H1 (cell line): ENCODE results near the gene IL12B. TPM values are rescaled to one million over a fixed set of nuclear protein-coding genes. Genes with fewer than 3 reads are reported as not detected.
"Not testable (repeated sequence)": the region's sequence is repeated elsewhere in the genome, so short reads cannot be mapped to it uniquely, and the experiment has no call there.

Experiments used
- CTCF ChIA-PET: fragments of 300-600 bp; sonication (Branson Sonifier 250); formaldehyde crosslinking; loops from one replicate; lab custom pipeline; 2021; ENCODE audit not compliant: partially characterized antibody; lab: Charles Lee
- POLR2A ChIA-PET: fragments of 300-600 bp; sonication (Branson Sonifier 250); formaldehyde crosslinking; loops from one replicate; lab custom pipeline; 2021; ENCODE audit warnings: inconsistent platforms; ENCODE audit not compliant: partially characterized antibody; lab: Charles Lee
- DNase-seq, 2 experiments: peaks; one replicate each; pipeline versions ENCODE4 v3.0.0 to v3.0.0-alpha.2; 2010 to 2022; ENCODE audit warnings: low spot score in 2 of 2, low read depth in 1 of 2, mixed read lengths in 1 of 2
- FAIRE-seq: peaks from 2 replicates; lab custom pipeline; 2011; peaks lifted over from hg19 to GRCh38; lab: Jason Lieb, UNC
- H2AFZ ChIP-seq: 2 replicates; pipeline ENCODE4 v1.8.1; 2012; ENCODE audit warnings: low read length, inconsistent platforms
- H2AK5ac ChIP-seq: 2 replicates; pipeline ENCODE4 v1.6.1; 2013; ENCODE audit warnings: low read depth, low read length
- H2BK120ac ChIP-seq: replicated peaks from 2 replicates; pipeline ENCODE3; 2013; ENCODE audit warnings: low read depth, low read length, inconsistent platforms
- H2BK12ac ChIP-seq: 2 replicates; pipeline ENCODE4 v1.6.1; 2013; ENCODE audit warnings: low read depth, low read length
- H2BK15ac ChIP-seq: 2 replicates; pipeline ENCODE4 v1.6.1; 2013; ENCODE audit warnings: low read length
- H2BK20ac ChIP-seq: 2 replicates; pipeline ENCODE4 v1.6.1; 2013; ENCODE audit warnings: low read length
- H2BK5ac ChIP-seq: 2 replicates; pipeline ENCODE4 v1.6.1; 2013; ENCODE audit warnings: low read depth, low read length
- H3K14ac ChIP-seq: 2 replicates; pipeline ENCODE4 v1.6.1; 2013; ENCODE audit warnings: inconsistent platforms; ENCODE audit not compliant: insufficient read length
- H3K18ac ChIP-seq: 2 replicates; pipeline ENCODE4 v1.6.1; 2013; ENCODE audit warnings: low read length; ENCODE audit errors: extremely low read depth
- H3K23ac ChIP-seq: 2 replicates; pipeline ENCODE4 v1.6.1; 2013; ENCODE audit warnings: inconsistent platforms; ENCODE audit not compliant: insufficient read length
- H3K23me2 ChIP-seq: 2 replicates; pipeline ENCODE4 v1.6.1; 2013; ENCODE audit warnings: low read depth, low read length
- H3K27ac ChIP-seq: 2 replicates; pipeline ENCODE4 v1.6.1; 2011; ENCODE audit warnings: low read depth, low read length, inconsistent platforms
- H3K27me3 ChIP-seq, 4 experiments: replicated peaks in 1 of 4; 1 replicate in 1 of 4; 2 replicates in 3 of 4; pipeline versions ENCODE4 v1.6.1 to v1.8.1; 2011 to 2013; ENCODE audit warnings: low read length in 3 of 4, mild to moderate bottlenecking in 3 of 4, inconsistent platforms in 2 of 4, mixed read lengths in 2 of 4, moderate library complexity in 1 of 4; ENCODE audit not compliant: control insufficient read depth in 3 of 4, insufficient read depth in 3 of 4; ENCODE audit errors: extremely low read depth in 1 of 4
- H3K36me3 ChIP-seq, 4 experiments: 2 replicates each; pipeline versions ENCODE4 v1.6.1 to v1.8.1; 2011 to 2013; ENCODE audit warnings: mild to moderate bottlenecking in 4 of 4, low read length in 3 of 4, moderate library complexity in 2 of 4, control low read depth in 1 of 4, inconsistent platforms in 1 of 4; ENCODE audit not compliant: insufficient read depth in 4 of 4, control insufficient read depth in 2 of 4
- H3K4ac ChIP-seq: replicated peaks from 2 replicates; pipeline ENCODE3; 2013; ENCODE audit warnings: low read length, low read depth, mixed read lengths, inconsistent platforms; ENCODE audit not compliant: insufficient read length
- H3K4me1 ChIP-seq, 4 experiments: replicated peaks in 1 of 4; 1 replicate in 1 of 4; 2 replicates in 3 of 4; pipeline versions ENCODE4 v1.6.1 to v1.8.1; 2011 to 2013; ENCODE audit warnings: low read length in 3 of 4, inconsistent platforms in 2 of 4, mixed read lengths in 1 of 4; ENCODE audit not compliant: insufficient read depth in 4 of 4, control insufficient read depth in 3 of 4
- H3K4me2 ChIP-seq, 2 experiments: 2 replicates each; pipeline versions ENCODE4 v1.6.1 to v1.8.1; 2011 to 2013; ENCODE audit warnings: low read depth in 2 of 2, low read length in 2 of 2, control low read depth in 1 of 2, inconsistent platforms in 1 of 2, mild to moderate bottlenecking in 1 of 2; ENCODE audit not compliant: insufficient read depth in 1 of 2
- H3K4me3 ChIP-seq, 4 experiments: fragments of 200-600, 300-600 bp in 1 of 4; sonication (generic), shearing (Covaris generic), sonication (Bioruptor Twin) in 1 of 4; 2 replicates each; pipeline versions ENCODE4 v1.5.1 to v1.8.1; 2011 to 2016; ENCODE audit warnings: low read length in 4 of 4, low read depth in 3 of 4, control low read depth in 2 of 4, inconsistent platforms in 2 of 4, mild to moderate bottlenecking in 2 of 4, mixed read lengths in 1 of 4, moderate library complexity in 1 of 4; ENCODE audit not compliant: insufficient read depth in 2 of 4; ENCODE audit errors: extremely low read depth in 1 of 4
- H3K56ac ChIP-seq: replicated peaks from 2 replicates; pipeline ENCODE3; 2013; ENCODE audit warnings: low read depth, mild to moderate bottlenecking, mixed read lengths, low read length, inconsistent platforms; ENCODE audit not compliant: insufficient read length
- H3K79me1 ChIP-seq: 2 replicates; pipeline ENCODE4 v1.6.1; 2013; ENCODE audit warnings: low read depth, low read length, control low read depth
- H3K79me2 ChIP-seq, 2 experiments: 2 replicates each; pipeline versions ENCODE4 v1.6.1 to v1.8.1; 2012 to 2013; ENCODE audit warnings: low read length in 2 of 2, mild to moderate bottlenecking in 2 of 2, inconsistent platforms in 1 of 2; ENCODE audit not compliant: insufficient read depth in 2 of 2, control insufficient read depth in 1 of 2
- H3K9ac ChIP-seq, 4 experiments: replicated peaks in 1 of 4; 1 replicate in 1 of 4; 2 replicates in 3 of 4; pipeline versions ENCODE4 v1.6.1 to v1.8.1; 2011 to 2013; ENCODE audit warnings: low read depth in 3 of 4, low read length in 3 of 4, control low read depth in 2 of 4, mild to moderate bottlenecking in 2 of 4, moderate library complexity in 2 of 4, inconsistent platforms in 1 of 4; ENCODE audit errors: extremely low read depth in 1 of 4
- H3K9me3 ChIP-seq, 2 experiments: 2 replicates each; pipeline versions ENCODE4 v1.6.1 to v1.8.1; 2012 to 2013; ENCODE audit warnings: mild to moderate bottlenecking in 2 of 2, moderate library complexity in 2 of 2, control low read depth in 1 of 2, inconsistent platforms in 1 of 2, low read depth in 1 of 2, low read length in 1 of 2, mixed read lengths in 1 of 2; ENCODE audit not compliant: insufficient read depth in 2 of 2
- H4K20me1 ChIP-seq, 2 experiments: replicated peaks in 1 of 2; 2 replicates each; pipeline versions ENCODE3 to v1.8.1; 2011 to 2013; ENCODE audit warnings: inconsistent platforms in 2 of 2, low read length in 2 of 2, mild to moderate bottlenecking in 1 of 2; ENCODE audit not compliant: insufficient read depth in 2 of 2, control insufficient read depth in 1 of 2
- H4K5ac ChIP-seq: 2 replicates; pipeline ENCODE4 v1.6.1; 2013; ENCODE audit warnings: low read length, low read depth, mixed read lengths, inconsistent platforms; ENCODE audit not compliant: insufficient read length
- H4K8ac ChIP-seq: 2 replicates; pipeline ENCODE4 v1.8.0; 2013; ENCODE audit warnings: mild to moderate bottlenecking, moderate library complexity, low read length, inconsistent platforms; ENCODE audit not compliant: insufficient read depth; ENCODE audit errors: extremely low read depth
- H4K91ac ChIP-seq: replicated peaks from 2 replicates; pipeline ENCODE3; 2013; ENCODE audit warnings: low read length, mixed read lengths, inconsistent platforms; ENCODE audit not compliant: insufficient read length
- EGR1 ChIP-seq: IDR thresholded peaks from 2 replicates; pipeline ENCODE4 v1.6.1; 2011; ENCODE audit warnings: low read depth, low read length, borderline replicate concordance
- SP4 ChIP-seq: IDR thresholded peaks from 2 replicates; pipeline ENCODE4 v1.6.1; 2012; ENCODE audit warnings: low read length, inconsistent platforms
- WGBS, 2 experiments: shearing (Covaris generic) in 1 of 2; methylation state at CpG; one replicate each; pipeline versions ENCODE4 v1.1.6 to v1.1.7; 2013 to 2015; ENCODE audit warnings: low lambda C conversion rate in 2 of 2, mixed read lengths in 2 of 2, inconsistent platforms in 1 of 2, low coverage in 1 of 2, missing lambda C conversion rate in 1 of 2; ENCODE audit not compliant: insufficient replicate concordance in 2 of 2, insufficient coverage in 1 of 2, insufficient read length in 1 of 2; ENCODE audit errors: extremely low coverage in 1 of 2, missing lambda C conversion rate in 1 of 2; 5-methylcytosine and 5-hydroxymethylcytosine counted together
- polyA plus RNA-seq, 7 experiments: library from polyadenylated mRNA; depleted of rRNA in 3 of 7; stranded (reverse) in 5 of 7; unstranded in 2 of 7; fragments of >200 nt in 5 of 7; fragments of 200-250 nt in 2 of 7; gene quantifications; 1 replicate in 5 of 7; 2 replicates in 1 of 7; 4 replicates in 1 of 7; pipeline versions ENCODE4 v1.2.1 to v1.2.3, GENCODE V29; 2011 to 2013; ENCODE audit warnings: missing spikeins in 2 of 7, mixed read lengths in 2 of 7
- total RNA-seq: library from RNA; stranded (reverse); fragmentation: NEBNext Ultra II Directional; extraction: Animal tissue kit (Norgen Biotek cat#: 25700); gene quantifications from 2 replicates; pipeline ENCODE4 v1.2.1, GENCODE V29; 2021

The IL12B gene
- total and polyA plus RNA-seq, 2 of the 8 experiments (the other 6 are each of a cell fraction or from before 2014, with no cell fraction given), result not detected

DNA sequence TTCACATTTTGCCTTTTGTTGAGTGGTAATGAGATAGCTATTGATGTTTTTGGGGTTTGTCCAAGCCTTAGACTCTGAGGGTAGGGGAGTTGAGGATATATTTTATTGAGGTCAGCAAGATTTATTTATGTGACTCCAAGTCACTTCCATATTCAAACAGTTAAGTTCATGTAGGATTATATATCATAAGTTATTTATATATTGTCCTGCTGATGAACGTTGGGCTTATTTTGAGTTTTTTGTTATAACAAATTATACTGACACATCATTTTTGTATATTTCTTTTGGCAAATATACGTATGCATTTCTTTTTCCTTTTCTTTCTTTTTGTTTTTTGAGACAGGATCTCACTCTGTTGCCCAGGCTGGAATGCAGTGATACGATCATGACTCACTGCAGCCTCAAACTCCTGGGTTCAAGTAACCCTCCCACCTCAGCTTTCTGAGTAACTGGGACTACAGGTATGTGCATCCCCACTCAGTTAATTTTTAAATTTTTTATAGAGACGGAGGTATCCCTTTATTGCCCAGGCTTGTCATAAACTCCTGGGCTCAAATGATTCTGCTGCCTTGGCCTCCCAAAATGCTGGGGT, 23.5 kb upstream of the IL12B start:
- Histone ChIP-seq H2BK15ac (no peak overlapping the region), H3K9ac (no peak overlapping the region), H4K5ac (no peak overlapping the region), H2AK5ac (no peak overlapping the region), H2BK12ac (no peak overlapping the region), H3K23ac (no peak overlapping the region), H4K8ac (no peak overlapping the region), H3K9me3 (no peaks in the 10 kb centered on the region), H3K79me2 (no peaks in the 10 kb centered on the region), H3K36me3 (no peaks in the 10 kb centered on the region), H3K23me2 (no peaks in the 10 kb centered on the region), H2BK5ac (no peak overlapping the region), H2BK20ac (no peak overlapping the region), H3K4me1 (no peaks in the 10 kb centered on the region), H3K18ac (no peak overlapping the region), H3K79me1 (no peaks in the 10 kb centered on the region), H4K20me1 (no peaks in the 10 kb centered on the region), H3K56ac (no peak overlapping the region), H3K4me2 (no peak overlapping the region), H2BK120ac (no peak overlapping the region), H3K27ac (no peak overlapping the region), H3K27me3 (no peaks in the 10 kb centered on the region), H2AFZ (no peak overlapping the region), H3K14ac (no peak overlapping the region), H4K91ac (no peak overlapping the region), H3K4me3 (no peak overlapping the region), H3K4ac (no peak overlapping the region)
- POLR2A ChIA-PET, result no interaction called here
- 96% methylated on average over 4 of the region's 4 CpGs; no CpG with 5 or more reads in 1 of the 2 experiments for WGBS, 2 experiments
- CTCF ChIA-PET, result interaction anchor here (0.5 kb wide), 1 partner anchor 22 kb away, joined by 3 read pairs; no protein-coding TSS in a partner anchor
- TF ChIP-seq SP4 (no peak), EGR1 (no peak)
- DNase-seq (no peak), FAIRE-seq (no peak)

DNA sequence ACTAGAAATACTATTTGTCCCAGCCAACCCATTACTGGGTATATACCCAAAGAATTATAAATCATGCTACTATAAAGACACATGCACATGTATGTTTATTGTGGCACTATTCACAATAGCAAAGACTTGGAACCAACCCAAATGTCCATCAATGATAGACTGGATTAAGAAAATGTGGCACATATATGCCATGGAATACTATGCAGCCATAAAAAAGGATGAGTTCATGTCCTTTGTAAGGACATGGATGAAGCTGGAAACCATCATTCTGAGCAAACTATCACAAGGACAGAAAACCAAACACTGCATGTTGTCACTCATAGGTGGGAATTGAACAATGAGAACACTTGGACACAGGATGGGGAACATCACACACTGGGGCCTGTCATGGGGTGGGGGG, 20.4 kb upstream of the IL12B start:
- H2BK12ac ChIP-seq, H2AK5ac ChIP-seq, DNase-seq, H2BK20ac ChIP-seq, H4K91ac ChIP-seq, H3K4me3 ChIP-seq, H3K23ac ChIP-seq, H3K79me1 ChIP-seq, H4K5ac ChIP-seq, H3K4ac ChIP-seq, H4K8ac ChIP-seq, H2BK5ac ChIP-seq, H2BK15ac ChIP-seq, H3K36me3 ChIP-seq, H3K9ac ChIP-seq, H3K27me3 ChIP-seq, H2BK120ac ChIP-seq, FAIRE-seq, H3K79me2 ChIP-seq, H2AFZ ChIP-seq, H3K4me1 ChIP-seq, H3K56ac ChIP-seq, H3K18ac ChIP-seq, H3K27ac ChIP-seq, H4K20me1 ChIP-seq, H3K14ac ChIP-seq, H3K9me3 ChIP-seq, H3K23me2 ChIP-seq, H3K4me2 ChIP-seq, POLR2A ChIA-PET: not testable (repeated sequence)
- CTCF ChIA-PET, result interaction anchor here (0.6 kb wide), 1 partner anchor 136 kb away, joined by 5 read pairs; no protein-coding TSS in a partner anchor
